SH-SY5Y (cell line): ENCODE measurements around the gene FRMD5.

Source experiments
- GATA2 ChIP-seq: IDR thresholded peaks from 2 replicates; pipeline ENCODE4 v1.6.1; 2011; ENCODE audit warnings: mild to moderate bottlenecking, low read depth, low read length
- GATA3 ChIP-seq: IDR thresholded peaks from 2 replicates; pipeline ENCODE4 v1.6.1; 2011; ENCODE audit warnings: low read depth, mild to moderate bottlenecking, low read length, moderate library complexity

Gene FRMD5

GRCh38 chr15:43954181-43954621 is 240.9 kb downstream of the FRMD5 start:
- no peak for TF ChIP-seq GATA2
- no peak for TF ChIP-seq GATA3

DNA sequence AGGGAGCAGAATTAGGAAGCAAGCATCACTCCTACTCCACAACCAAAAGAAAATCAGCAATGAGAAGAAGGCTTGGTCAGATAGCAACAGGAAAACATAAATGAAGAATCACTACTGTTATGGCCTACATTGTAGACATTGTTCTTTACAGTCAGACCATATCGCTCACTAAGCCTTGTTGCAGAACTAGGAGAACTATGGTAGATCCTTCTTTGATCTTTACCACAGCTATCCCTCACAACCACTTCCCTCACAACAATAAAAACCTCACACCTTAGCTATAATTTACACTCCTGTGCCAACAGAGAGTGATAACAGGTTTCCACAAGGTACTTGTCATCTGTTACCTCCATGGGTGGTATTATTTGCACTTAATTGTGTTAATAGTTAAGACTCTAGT is 241.7 kb downstream of the FRMD5 start:
- TF ChIP-seq GATA2 (no peak), GATA3 (no peak)

GRCh38 chr15:43950531-43950930 is 244.5 kb downstream of the FRMD5 start:
- TF ChIP-seq GATA2, result no peak
- TF ChIP-seq GATA3, result no peak

DNA sequence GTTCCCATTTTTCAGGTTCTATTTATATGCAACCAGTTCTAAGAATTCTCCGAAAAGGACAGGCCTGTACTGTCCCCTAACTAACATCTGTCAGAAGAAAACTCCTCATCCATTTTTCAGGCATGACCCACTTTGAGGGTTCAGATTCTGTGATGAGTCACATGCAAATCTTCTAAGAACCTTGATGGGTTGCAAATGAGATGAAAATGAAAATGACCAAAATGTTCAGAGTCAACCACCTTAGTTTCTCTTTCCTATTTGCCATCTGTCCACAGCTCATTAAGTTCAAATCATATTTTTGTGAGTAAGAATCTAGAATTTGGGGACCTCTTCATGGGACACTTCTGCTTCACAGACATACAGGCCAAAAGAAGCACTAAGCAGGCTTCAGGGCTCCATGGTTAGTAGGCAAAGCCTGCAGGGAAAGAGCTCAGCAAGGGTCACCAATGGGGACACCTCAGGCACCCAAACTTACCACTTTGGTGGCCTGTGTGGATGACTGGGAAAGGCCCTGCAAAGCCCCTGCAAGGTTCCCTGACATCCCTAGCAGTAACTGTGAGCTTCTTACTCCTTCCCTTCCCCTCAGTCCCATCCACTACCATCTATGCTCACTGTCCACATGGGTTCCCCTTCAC is 246.3 kb downstream of the FRMD5 start:
- TF ChIP-seq GATA2 (no peak), GATA3 (no peak)

DNA sequence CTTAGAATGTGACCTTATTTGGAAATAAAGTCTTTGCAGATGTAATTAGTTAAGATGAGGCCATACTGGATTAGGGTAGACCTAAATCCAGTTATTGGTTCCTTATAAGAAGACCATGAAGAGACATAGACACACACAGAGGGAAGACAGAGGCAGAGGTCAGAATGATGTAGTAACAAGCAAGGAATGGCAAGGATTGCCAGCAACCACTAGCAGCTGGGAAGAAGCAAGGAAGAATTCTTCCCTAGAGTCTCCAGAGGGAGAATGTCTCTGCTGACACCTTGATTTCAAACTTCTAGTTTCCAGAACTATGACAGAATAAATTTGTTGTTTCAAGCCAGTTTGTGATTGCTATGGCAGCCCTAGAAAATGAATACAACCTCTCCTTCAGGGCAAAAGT is 251.6 kb downstream of the FRMD5 start:
- TF ChIP-seq GATA2, result no peak
- no peak for TF ChIP-seq GATA3

GRCh38 chr15:43942194-43942593 is 252.9 kb downstream of the FRMD5 start:
- TF ChIP-seq GATA2, result no peak
- TF ChIP-seq GATA3, result no peak

- TF ChIP-seq GATA3 (no peak), GATA2 (no peak)
These were observed 253.5 kb downstream of the FRMD5 start for GRCh38 chr15:43941555-43941954.

DNA sequence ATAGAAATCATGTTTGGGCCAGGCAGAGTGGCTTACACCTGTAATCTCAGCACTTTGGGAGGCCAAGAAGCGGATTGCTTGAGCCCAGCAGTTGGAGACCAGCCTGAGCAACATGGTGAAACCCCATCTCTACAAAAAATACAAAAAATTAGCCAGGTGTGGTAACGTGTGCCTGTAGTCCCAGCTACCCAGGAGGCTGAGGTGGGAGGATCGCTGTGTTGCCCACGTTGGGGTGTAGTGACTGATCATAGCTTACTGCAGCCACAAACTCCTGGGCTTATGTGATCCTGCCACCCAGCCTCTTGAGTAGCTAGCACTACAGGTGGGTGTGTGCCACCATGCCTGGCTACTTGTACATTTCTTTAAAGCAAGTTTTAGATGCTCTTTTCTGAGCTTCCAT is 254.0 kb downstream of the FRMD5 start:
- no peak for TF ChIP-seq GATA2
- TF ChIP-seq GATA3, result no peak

GRCh38 chr15:43939070-43939469 is 256.0 kb downstream of the FRMD5 start:
- no peak for TF ChIP-seq GATA2
- TF ChIP-seq GATA3, result no peak

- TF ChIP-seq GATA3 (no peak), GATA2 (no peak)
These were observed 260.6 kb downstream of the FRMD5 start for GRCh38 chr15:43934480-43934879.

DNA sequence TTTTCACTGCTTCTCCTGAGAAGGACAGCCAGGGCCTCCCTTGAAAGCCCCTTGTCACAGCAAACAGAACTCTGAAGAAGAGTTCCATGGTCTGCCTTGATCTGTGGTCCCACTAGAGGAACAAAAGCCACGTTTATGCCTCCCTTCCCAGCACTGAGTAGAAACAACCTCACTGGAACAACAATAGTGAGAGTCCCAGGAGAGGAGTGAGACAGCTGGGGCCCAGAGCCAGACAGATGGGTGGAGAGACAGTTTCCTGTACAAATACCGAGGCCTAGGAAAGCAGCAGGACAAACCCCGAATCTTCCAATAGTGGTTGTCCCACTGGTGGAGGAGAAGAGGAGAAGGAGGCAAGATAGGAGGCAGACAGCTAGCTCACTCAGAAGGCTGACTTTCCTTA is 262.2 kb downstream of the FRMD5 start:
- TF ChIP-seq GATA2, result no peak
- TF ChIP-seq GATA3, result no peak

DNA sequence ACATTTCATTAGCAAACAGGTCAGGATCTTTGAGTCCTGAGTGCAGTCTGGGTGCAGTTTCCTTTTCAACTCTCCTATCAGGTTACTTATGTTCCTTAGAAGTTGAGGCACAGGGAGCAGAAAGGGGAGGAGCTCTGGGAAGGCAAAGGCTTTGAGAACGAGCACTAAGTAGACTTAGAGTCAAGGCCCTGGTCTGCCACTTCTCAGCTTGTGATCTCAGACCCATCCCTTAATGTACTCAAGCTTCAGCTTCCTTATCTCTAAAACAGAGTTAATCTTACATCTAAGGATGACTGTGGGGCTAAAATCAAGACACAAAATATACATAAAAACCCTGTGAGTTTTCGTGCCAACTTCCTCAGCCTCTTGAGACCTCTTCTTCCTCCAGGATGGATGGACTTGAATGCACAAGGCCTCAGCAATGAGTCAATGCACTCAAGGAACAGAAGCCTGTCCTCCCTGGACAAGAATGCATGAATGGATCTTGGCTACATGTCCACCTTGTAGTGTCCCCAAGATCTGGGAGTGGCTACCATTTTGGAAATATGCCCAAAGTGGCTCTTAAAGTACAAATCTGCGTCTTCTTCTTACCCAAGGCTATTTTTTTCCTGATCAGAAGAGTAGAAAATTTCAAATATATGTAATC is 263.2 kb downstream of the FRMD5 start:
- TF ChIP-seq GATA2 (no peak), GATA3 (no peak)

DNA sequence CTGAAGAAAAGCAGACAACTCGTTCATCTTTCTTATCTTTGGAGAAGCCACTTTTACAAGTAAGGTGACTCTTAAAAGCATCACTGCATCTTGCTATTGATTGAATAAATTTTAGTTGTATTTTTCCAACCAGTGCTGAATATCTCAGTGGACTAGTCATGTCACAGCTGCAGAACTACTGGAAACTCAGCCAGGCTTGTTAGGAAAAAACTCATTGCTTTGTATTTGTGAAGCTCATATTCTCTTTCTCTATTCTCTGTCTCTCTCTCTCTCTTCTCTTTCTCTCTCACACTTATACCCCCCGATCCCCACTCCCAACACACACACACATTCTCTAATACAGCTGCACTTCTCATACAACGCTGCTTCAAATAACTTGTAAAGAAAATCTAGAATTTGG is 264.0 kb downstream of the FRMD5 start:
- TF ChIP-seq GATA2 (no peak), GATA3 (no peak)

- TF ChIP-seq GATA3 (no peak), GATA2 (no peak)
These were observed 264.5 kb downstream of the FRMD5 start for GRCh38 chr15:43930556-43930955.

DNA sequence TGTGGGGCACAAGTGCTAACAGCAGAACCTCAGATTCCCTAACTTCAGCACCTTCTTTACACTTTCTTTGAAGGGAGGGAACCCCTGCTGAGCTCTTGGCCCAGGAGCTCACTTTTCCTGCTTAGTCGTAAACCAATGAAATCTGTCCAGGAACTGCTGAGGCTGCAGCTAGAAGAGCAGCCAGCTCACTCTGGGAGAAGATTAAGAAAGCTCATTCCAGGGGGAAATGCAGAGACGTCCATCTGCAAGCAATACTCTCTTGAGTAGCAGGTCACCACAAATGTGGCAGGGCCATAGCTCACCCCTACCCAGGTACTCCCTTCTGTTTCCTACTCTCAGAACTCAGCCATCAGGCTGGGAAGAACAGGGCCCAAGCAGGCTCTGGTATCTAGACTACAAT is 265.0 kb downstream of the FRMD5 start:
- no peak for TF ChIP-seq GATA2
- TF ChIP-seq GATA3, result no peak

DNA sequence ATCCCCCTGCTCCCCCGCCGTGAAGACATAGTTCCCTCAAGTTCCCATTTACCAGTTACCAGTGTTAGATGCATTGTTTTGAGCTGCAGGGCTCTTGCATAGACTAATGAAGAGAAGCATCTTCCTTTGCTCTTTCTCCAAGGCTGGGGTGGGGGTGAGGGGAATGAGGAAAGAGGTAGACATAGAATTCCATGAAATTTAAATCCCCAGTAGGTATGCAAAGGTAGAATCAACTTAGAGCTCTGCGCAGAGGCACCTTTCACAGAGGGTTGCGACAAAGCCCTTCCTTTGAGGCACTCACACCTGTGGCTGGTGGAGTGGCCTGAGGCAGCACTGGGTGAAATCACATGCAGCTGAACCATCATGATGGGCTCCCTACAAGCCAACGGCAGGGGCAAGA is 266.9 kb downstream of the FRMD5 start:
- no peak for TF ChIP-seq GATA2
- no peak for TF ChIP-seq GATA3

GRCh38 chr15:43927203-43927602 is 267.9 kb downstream of the FRMD5 start:
- no peak for TF ChIP-seq GATA2
- TF ChIP-seq GATA3, result no peak
